HG02642 (cell line): ENCODE data around the gene CLCNKA.
"Not testable (repeated sequence)": the region's sequence is repeated elsewhere in the genome, so short reads cannot be mapped to it uniquely, and the experiment has no call there.

Experiments used
- ATAC-seq: cut with Tn5 transposase; IDR thresholded peaks from one replicate; pipeline ENCODE4 v1.9.1; 2021; ENCODE audit warnings: mild to moderate bottlenecking; ENCODE audit not compliant: unreplicated experiment, poor library complexity

CLCNKA gene

DNA sequence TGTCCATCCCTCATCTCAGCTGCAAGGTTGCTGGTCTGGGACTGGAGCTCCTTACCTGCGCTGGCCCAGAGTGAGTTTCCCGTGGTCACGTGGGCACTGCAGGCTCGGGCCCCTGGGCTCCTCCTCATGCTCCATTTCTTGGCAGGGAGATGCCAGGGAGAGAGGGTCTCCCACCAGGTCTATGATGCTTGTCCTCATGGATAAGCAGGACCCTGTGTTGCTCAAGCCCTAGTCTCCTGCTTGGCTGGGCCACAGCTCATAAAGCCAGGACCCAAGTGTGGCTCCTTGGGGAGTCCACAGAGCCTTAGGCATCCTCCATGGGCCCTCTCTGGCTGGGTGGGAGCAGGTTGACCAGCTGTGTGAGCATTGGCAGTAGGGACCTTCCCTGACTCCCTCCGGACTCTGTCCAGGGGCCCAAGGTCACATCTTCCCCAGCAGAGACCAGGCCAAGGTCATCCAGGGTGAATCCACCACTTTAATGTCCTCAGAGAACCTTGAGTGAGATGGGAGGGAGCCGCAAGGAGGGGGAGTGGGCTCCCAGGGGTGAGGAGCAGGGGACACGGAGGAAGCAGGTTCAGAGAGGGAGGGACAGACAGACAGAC lies 35.6 kb downstream of the CLCNKA start:
- not testable (repeated sequence) for ATAC-seq

DNA sequence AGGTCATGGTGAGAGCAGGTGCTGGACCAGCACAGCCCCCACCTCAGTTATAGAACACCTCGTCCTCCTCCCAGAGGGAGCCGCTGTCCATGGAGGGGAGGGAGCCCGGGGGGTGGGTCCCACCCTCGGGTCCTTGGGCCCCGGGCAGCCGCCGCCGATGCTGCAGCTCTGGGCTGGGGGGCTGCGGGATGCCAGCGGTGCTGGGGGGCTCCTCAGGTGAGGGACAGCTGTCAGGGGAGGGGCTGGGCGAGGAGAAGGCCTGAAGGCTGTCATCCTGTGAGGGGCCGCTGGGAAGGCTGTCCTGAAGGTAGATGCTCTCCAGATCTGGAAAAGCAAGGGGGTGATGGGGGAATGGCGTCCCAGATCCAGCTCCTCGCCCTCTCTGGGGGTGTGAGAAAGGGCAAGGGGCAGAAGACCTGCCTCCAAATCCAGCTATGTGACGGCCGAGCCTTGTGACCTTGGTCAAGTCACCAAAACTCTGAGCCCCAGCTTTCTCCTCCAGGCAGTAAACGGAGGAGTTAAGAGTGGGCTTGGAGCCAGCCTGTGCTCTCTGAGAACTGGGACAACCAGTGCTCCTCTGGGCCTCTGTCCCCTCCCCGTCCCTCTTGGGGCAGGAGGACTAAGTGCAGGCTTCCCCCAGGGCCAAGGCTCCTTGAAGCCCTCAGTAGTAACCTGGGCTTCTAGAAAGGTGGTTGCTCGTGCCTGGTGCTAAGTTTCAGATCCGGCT lies 36.7 kb downstream of the CLCNKA start:
- ATAC-seq, result not testable (repeated sequence)

DNA sequence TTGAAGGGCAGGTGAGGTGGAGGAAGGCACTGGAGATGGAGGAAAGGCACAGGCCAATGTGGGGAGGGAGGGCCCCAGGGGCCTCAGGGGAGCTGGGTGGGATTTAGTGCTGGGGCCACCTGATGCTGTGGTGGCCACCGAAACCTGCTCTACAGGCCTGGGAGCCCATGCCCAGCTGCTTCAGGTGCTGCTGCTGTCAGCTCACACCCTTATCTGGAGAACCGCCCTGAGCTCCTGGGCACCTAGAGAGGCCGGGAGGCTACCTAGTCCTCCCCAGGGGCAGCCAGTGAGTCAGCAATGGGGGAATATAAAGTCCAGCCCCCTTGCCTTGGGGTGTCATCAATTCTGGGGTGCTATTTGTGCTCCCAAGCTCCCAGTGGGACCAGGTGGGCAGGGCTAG lies 39.4 kb downstream of the CLCNKA start:
- ATAC-seq, result no peak

DNA sequence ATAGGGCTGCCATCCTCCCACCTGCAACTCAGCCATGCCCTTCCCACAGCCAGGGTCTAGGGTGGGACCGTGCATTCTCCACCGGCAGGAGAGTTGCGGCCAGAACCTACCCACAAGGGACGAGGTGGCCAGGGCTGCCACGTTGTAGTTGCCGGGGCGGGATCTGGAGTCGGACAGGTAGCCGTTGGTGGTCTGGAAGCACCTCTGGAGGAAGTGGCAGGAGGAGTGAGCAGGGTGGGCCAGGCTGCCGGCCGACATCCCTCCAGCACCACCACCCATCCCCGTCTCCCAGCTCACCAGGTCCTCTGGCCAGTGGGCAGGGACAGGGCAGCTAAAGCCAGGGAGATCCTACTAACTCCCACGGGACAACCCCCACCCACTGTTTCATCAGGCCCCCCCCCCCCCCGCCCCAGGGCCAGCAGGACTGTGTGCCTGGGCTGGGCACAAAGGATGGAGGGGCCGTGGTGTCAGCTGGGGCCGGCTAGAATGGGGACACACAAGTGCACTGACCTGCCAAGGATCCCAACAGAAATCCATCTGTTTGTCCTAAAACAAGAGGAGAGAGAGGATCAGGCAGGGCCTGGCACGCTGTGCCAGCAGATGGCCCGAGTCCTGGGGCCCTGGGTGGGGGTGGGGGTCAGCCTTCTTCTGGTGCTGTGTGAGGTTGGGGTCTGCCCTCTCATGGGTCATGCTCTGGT lies 40.3 kb downstream of the CLCNKA start:
- ATAC-seq, result not testable (repeated sequence)

DNA sequence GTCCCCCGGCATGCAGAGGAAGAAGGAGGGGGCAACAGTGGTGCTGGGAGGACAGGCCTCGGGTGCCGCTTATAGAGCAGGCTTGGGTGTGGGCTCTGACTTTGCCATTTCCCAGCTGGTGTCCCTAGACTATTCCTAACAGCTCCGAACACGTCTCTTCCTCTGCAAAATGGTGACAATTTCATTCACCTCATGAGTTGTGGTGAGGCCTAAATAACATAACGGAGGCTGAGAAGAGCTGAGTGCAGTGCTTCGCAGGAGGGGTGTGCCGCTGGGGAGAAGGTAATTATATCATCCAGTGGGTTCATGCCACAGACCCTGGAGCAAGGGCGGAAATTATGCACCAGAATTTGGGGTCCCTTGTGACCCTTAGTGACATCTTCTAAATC lies 40.8 kb downstream of the CLCNKA start:
- ATAC-seq, result not testable (repeated sequence)

DNA sequence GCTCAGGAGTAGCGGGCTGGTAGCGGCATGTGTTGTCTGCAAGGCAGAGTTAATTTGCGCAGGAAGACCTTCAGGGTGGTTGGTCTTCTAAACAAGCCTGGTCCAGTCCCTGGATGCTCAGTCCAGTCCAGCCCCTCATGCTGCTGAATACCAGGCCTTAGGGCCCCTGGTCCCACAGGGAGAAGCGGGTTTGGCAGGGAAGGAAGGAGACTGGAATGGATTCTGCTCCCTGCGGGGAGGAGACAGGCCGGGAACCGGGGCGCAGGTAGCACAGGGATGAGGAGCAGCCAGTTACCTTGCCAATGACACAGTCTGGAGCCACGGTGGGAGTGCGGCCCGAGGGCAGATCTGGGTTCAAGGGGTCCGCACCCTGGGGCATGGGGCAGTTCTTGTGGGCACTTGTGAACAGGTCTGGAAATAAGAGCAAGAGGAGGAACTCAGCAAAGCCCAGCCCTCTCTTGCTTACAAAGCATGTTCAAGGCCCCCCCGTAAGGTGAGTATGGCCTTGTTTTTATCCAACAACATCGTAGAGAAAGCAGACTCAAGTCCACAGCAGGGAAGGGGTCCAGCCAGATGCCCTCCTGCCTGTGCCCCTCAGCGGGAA lies 41.5 kb downstream of the CLCNKA start:
- no peak for ATAC-seq

DNA sequence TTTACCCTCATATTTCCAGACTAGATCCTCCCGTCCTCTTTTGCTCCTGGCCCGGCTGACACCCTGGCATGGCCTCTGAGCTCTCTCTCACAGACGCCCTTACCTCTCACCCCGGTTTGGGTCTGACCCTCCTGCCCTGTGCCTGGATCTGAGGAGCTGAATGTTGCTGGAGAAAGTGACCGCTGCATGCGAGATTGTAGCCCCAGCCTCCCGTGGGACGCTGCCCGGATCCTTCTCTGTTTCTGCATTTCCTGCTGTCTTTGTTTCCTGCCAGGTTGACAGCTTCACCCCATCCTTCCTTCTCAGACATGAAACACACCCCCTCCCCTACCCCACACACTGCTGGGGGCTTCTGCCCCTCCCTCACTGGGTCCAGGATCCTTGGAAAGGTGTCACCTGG lies 42.1 kb downstream of the CLCNKA start:
- ATAC-seq, result no peak

DNA sequence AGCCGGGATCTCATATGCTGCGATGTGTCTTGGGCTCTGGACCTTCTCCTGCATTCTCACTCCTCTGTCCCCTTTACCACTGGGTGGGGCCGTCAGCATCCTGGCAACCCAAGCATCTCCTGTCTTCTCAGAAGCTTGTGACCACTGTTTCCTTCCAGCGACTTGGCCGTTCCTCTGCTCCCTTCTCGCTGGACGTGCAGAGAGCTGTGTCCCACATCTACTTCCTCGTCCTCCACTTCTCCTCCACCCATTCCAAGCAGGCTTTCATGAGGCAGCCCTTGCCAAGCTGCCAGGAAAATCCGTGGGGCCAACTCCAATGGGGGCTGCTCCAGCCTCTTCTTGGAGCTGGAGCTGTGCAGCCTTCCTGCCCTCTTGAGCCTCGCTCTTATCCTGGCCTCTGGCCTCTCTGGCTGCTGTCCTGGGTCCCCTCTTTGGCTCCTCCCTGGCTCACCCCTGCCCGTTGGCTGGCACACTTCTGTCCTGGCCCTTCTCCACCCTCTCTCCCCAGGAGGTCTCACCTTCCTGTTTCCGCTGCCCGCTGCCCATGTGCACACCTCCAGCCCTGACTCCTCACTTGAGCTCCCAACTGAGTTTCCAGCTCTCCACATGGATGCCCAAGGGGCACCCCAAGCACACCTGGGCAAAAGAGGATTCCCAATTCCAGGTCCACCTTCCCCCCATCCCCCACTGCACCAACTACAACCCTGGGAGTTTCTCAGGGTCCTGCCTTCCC lies 42.9 kb downstream of the CLCNKA start:
- ATAC-seq, result no peak

DNA sequence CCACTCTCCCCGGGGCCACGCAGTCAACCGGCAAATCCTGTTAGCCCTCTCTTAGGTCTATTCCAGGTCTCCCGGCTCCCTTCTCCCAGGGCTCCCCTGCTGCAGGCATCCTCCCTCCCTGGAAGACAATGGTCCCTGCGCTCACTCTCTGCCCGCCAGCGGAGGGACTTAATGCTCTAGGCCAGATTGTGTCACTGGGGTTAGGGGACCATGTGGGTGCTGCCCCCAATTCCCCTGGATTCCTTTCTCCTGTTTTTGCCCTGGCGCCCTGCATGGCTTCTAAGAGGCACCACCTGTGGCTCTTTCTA lies 43.4 kb downstream of the CLCNKA start:
- ATAC-seq, result no peak

DNA sequence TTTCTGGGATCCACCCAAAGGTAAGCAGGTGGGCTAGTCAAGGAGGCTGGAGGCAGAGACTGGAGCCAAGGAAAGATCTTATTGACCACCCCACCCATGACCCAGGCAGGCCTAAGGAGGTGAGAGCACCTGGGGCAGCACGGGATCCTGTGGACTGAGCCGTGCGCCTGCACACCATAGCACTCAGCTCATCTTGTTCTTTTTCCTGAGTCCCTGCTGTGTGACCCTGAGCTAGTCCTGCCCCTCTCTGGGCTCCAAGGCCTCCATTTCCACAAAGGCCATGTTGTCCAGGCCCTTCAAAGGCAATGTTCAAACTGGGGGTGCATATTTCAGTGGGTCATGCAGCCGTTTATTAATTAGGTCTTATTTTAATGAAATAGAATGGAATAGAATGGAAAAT lies 44.4 kb downstream of the CLCNKA start:
- no peak for ATAC-seq

DNA sequence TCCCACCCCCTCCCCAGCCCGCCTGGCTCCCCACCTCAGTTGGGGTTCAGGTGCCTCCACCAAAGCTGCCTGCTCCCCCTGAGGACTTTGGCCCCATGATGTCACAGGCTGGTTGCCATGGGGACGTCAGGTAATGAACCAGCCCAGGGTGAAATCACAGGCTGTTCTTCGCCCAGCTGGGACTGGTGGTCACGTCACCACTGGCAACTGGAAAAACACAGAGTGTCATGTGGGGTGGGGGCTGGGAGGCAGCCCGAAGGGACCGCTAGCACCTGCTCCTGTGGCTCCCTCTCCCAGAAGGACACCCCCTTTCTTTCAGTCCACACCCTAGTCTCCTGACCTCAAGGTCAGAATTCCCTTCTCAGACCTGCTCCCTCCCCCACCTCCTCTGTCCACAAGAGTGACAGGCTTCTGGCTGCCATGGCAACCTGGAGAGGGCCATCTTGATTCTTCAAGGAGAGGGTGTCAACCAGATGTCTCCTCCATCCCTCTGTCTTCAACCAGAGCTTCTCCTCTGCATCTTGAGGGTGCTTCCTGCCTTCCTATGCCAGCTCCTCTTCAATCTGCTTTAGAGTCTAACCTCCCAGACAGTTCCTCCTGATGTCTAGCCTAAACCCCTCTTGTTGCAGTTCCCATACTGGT lies 45.4 kb downstream of the CLCNKA start:
- no peak for ATAC-seq

DNA sequence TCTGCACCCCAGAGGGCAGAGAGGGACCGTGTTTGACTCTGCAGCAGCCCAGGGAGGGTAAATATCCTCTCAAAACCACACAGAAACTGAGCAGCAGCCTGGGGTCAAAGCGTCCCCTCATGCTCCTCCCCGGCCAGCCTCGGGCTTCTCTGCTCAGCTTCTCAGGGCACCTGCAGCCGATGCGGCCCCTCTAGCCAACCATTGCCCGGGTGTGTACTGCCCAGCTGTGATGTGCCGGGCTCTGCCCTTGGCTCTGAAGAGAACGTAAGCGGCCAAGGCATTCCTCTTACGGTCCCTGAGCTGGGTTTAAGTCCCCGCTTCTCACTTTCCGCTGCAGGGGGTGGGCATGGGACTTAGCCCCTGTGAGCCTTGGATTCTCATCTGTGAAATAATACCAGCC lies 46.1 kb downstream of the CLCNKA start:
- ATAC-seq, result no peak

DNA sequence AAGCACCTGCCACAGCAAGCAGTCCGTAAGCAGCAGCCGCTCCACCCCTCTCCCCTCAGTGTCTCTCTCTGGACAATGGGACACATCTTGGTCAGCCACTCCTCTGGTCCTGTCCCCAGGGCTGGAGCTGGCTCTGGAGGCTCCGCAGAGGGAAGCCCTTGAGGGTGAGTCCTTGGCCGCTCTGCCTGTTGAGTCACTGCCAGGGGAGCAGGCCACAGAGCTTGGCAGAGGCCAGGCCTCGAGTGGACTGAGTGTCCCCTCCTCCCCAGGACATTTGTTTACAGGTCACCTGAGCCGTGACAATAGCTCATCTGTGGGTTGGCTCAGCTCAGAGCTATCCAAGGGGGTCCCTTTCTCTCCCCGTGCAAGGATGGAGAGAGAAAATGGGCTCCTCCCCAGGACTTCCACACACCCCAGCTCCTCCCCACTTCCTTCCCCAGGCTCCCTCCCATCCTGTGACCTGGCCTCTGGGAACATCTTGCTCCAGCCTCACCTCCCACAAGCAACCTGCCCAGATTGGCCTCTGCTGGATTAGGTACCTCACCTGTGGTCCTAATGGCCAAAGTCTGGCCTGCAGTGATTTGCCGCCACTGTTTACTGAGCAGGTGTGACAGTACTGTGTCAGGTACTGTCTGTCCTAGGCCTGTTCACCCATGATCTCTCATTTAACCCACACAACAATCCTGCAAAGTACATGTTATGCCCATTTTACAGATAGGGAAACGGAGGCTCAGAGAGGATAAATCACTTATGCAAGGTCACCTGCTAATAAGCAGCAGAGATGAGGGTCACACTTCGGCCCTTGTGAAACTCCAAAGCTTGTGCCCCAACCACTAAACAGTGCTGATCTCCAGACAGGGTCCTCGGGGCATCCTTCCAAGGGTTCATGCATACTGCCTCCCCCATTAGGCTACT lies 46.8 kb downstream of the CLCNKA start:
- no peak for ATAC-seq

DNA sequence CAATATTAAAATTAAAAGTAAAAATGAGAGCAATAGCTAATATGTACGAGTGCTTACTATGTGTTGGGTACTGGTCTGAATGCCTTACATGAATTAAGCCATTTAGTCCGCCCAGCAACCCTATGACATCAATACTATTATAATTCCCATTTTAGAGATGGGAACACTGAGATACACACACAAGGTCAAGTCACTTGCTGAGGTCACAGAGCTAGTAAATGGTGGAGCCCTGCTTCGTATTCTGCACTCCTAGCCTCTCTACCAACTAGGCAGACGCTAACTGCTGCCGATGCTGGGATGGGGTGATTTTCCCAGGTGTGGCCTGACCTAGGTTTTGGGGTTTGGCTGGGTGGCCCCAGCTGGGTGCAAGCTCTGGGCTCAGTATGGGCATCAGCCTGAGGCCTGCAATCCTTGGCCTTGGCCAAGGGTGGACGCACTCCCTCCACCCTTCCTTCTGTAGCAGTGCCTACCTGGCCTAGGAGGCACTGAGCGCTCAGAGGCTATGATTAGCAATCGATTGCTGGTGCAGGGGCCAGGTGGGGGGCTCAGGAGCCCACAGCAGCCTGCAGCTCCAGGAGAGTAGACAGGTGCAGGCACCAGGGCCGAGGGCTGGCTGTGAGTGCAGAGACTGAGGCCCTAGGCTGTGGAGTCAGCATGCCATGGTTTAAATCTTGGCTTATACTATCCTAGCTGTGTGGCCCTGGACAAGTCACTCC lies 49.0 kb downstream of the CLCNKA start:
- no peak for ATAC-seq

DNA sequence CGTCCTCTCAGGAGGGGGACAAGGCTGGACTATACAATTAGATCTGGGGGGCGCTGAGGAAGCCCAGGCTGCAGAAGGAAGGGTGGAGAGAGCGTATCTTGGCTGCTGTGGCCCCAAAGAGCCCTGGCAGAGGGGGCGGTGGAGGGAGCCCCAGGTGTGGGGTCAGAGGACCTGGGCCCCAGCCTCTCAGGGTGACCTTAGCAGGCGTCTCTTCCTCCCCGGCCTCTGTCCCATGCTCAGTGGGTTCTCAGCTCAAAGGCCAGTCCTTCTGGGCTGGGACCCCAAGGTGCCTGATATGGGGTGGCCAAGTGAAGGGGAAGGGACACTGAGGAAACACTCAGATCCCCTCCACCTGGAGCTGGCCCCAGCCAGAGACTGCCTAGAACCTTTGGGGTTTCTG lies 49.8 kb downstream of the CLCNKA start:
- no peak for ATAC-seq

DNA sequence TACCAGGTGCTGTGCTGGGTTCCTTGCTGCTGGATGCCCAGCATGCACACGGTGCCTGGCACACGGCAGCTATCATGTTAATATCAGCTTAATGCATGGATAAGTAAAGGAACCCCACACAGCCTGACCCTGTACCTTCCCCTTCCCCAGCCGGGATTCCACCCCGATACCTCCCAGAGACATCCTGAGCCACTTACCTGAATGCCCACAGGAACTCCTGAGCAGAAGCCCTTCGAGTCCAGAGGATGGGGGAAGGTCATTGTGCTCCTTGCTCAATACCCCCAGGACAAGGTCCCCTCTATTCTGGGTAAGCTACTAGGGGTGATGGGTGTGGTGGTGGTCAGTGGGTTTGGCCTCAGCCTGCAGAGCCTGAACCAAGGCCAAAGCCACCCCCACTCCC lies 50.3 kb downstream of the CLCNKA start:
- ATAC-seq, result no peak

DNA sequence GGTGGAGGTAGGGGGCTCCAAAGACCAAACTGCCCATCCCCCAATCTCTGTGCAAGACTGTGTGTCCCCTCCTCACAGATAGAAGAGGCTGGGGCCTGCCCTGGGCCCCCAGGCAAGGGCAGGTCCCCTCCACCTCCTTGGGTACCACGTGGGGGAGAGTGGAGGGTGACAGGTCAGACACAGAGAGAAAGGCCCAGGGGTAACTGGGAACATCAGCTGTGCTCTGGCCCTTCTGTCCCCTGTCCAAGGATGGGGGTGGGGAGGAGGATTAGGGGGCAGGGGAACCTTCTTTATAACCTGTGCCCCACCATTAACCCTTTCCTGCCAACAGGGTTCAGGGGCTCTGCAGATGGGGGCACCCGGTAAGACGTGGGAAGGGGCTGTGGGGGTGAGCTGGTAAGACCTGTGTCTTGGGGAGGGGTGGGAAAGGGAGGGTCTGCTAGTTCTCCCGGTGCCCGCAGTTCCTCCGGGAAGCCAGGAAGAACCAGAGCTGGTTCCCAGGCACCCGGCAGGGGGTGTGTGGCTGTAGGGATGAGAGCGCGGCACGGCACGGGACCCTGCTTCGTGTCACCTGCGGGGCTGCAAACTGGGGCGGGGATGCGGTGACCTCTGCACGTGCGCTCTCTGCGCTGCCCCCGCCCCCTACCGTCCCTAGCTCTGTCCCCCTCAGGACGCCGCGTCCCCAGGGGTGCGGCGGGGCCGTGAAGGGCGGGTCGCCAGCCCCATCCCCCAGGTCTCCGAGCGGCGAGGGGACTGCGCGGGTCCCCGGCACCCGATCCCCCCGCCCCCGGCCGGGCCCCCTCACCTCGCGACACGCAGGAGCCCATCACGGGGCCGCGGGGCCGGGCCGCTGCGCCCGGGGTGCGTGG lies 51.0 kb downstream of the CLCNKA start:
- peak; percentile 6 for ATAC-seq
